Fibroblast of villous mesenchyme (primary cell): ENCODE results near the gene LCN10. TPM values are rescaled to one million over a fixed set of nuclear protein-coding genes. Genes with fewer than 3 reads are reported as not detected.
"Not testable (repeated sequence)": the region's sequence is repeated elsewhere in the genome, so short reads cannot be mapped to it uniquely, and the experiment has no call there.

ENCODE experiments used
- DNase-seq: peaks from one replicate; pipeline ENCODE4 v3.0.0-alpha.2; 2010; ENCODE audit warnings: low read depth
- H3K4me3 ChIP-seq: 2 replicates; pipeline ENCODE4 v1.5.1; 2011; ENCODE audit warnings: low read depth, mild to moderate bottlenecking, low read length
- CTCF ChIP-seq: IDR thresholded peaks from 2 replicates; pipeline ENCODE4 v1.5.1; 2012; ENCODE audit warnings: low read depth, mild to moderate bottlenecking, low read length; ENCODE audit not compliant: insufficient read depth
- total RNA-seq: library from RNA; depleted of rRNA; stranded (reverse); fragments of >200 nt; gene quantifications from 2 replicates; pipeline ENCODE4 v1.2.3, GENCODE V29; 2012

The LCN10 gene
- total RNA-seq, 1 donor, result under 0.01 TPM

GRCh38 chr9:136707011-136707410 lies 35.7 kb downstream of the LCN10 start:
- DNase-seq, result no peak
- TF ChIP-seq CTCF, result no peak
- H3K4me3 ChIP-seq, result no peak overlapping the region

- H3K4me3 ChIP-seq, result no peak overlapping the region
- no peak for TF ChIP-seq CTCF
- DNase-seq, result no peak
Measured at GRCh38 chr9:136705564-136705963, 37.2 kb downstream of the LCN10 start.

- DNase-seq, H3K4me3 ChIP-seq: not testable (repeated sequence)
Measured at GRCh38 chr9:136704741-136705140, 38.0 kb downstream of the LCN10 start.

- no peak for DNase-seq
- H3K4me3 ChIP-seq, result no peak overlapping the region
- no peak for TF ChIP-seq CTCF
Measured at GRCh38 chr9:136703276-136703860, 39.4 kb downstream of the LCN10 start.

- no peak overlapping the region for H3K4me3 ChIP-seq
- no peak for TF ChIP-seq CTCF
- no peak for DNase-seq
Measured at GRCh38 chr9:136701668-136702053, 41.1 kb downstream of the LCN10 start.

- no peak for DNase-seq
- H3K4me3 ChIP-seq, result no peak overlapping the region
- no peak for TF ChIP-seq CTCF
Measured at GRCh38 chr9:136700959-136701667, 41.6 kb downstream of the LCN10 start.

GRCh38 chr9:136700304-136700703 lies 42.4 kb downstream of the LCN10 start:
- DNase-seq, result peak; percentile 85
- no peak overlapping the region for H3K4me3 ChIP-seq
- TF ChIP-seq CTCF, result no peak
